Cardiac muscle cell (in vitro differentiated cells and primary cell): ENCODE data around the gene PAQR5. TPM values are rescaled to one million over a fixed set of nuclear protein-coding genes. Genes with fewer than 3 reads are reported as not detected.
A peak's percentile ranks its signal among the peaks of the same experiment; 100 is the strongest.
"Not testable (repeated sequence)": the region's sequence is repeated elsewhere in the genome, so short reads cannot be mapped to it uniquely, and the experiment has no call there.

Source experiments
- DNase-seq, 2 donors: peaks; one replicate each; pipeline versions ENCODE4 v3.0.0 to v3.0.0-alpha.2; 2010 to 2017; ENCODE audit warnings: low read depth in 1 of 2, low spot score in 1 of 2
- H3K27ac ChIP-seq: fragments of 200-600 bp; sonication (generic); 2 replicates; pipeline ENCODE4 v1.5.1; 2016
- H3K27me3 ChIP-seq: fragments of 200-600 bp; sonication (generic); 2 replicates; pipeline ENCODE4 v1.6.0; 2016; ENCODE audit warnings: control low read depth
- H3K36me3 ChIP-seq: fragments of 200-600 bp; sonication (generic); 2 replicates; pipeline ENCODE4 v1.5.1; 2016; ENCODE audit warnings: control low read depth
- H3K4me1 ChIP-seq: fragments of 200-600 bp; sonication (generic); 2 replicates; pipeline ENCODE4 v1.8.1; 2017; ENCODE audit warnings: low read depth, mild to moderate bottlenecking, mixed run types
- H3K4me3 ChIP-seq: fragments of 200-600 bp; sonication (generic); 2 replicates; pipeline ENCODE4 v1.5.1; 2016; ENCODE audit warnings: mild to moderate bottlenecking
- H3K9me3 ChIP-seq: fragments of 200-600 bp; sonication (generic); 2 replicates; pipeline ENCODE4 v1.5.1; 2017; ENCODE audit warnings: low read depth, mild to moderate bottlenecking, control low read depth
- CTCF ChIP-seq: IDR thresholded peaks from 2 replicates; pipeline ENCODE4 v1.5.1; 2012; ENCODE audit warnings: low read depth, mild to moderate bottlenecking, low read length
- polyA plus RNA-seq: library from polyadenylated mRNA; unstranded; fragments of >200 nt; fragmentation: Nextera tagmentation; extraction: Ambion mirVana; gene quantifications from 2 replicates; pipeline ENCODE4 v1.2.1, GENCODE V29; 2016
- total RNA-seq: library from RNA; depleted of rRNA; stranded (reverse); fragments of >200 nt; gene quantifications from 2 replicates; pipeline ENCODE4 v1.2.3, GENCODE V29; 2016

Gene PAQR5
- total and polyA plus RNA-seq, 2 experiments from 2014 or later = 0.18 to 0.39 TPM

- peaks cover 6% of the 10 kb centered on the region for H3K36me3 ChIP-seq
- H3K9me3 ChIP-seq = no peaks in the 10 kb centered on the region
- TF ChIP-seq CTCF = no peak
- H3K27me3 ChIP-seq = no peaks in the 10 kb centered on the region
- peaks cover 30% of the 10 kb centered on the region for H3K4me1 ChIP-seq
- peak in 1 of 2 donors; percentile 48 for DNase-seq
- H3K4me3 ChIP-seq = no peak overlapping the region
- H3K27ac ChIP-seq = peak overlapping the region; percentile 90
These were observed 148.2 kb downstream of the PAQR5 start for GRCh38 chr15:69446953-69447352.

DNA sequence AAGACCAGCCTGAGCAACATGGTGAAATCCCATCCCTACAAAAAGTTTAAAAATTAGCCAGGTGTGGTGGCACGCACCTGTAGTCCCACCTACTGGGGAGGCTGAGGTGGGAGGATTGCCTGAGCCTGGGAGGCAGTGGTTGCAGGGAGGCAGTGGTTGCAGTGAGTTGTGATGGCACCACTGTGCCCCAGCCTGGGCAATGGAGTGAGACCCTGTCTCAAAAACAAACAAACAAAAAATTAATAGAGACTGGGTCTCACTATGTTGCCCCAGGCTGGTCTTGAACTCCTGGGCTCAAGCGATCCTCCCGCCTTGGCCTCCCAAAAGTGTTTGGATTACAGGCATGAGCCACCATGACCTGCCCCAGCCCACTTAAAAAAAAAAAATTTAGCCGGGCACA is 151.5 kb downstream of the PAQR5 start:
- H3K27ac ChIP-seq, H3K9me3 ChIP-seq, DNase-seq, H3K27me3 ChIP-seq, H3K36me3 ChIP-seq, H3K4me3 ChIP-seq: not testable (repeated sequence)
- H3K4me1 ChIP-seq = peaks cover 40% of the 10 kb centered on the region

- H3K27me3 ChIP-seq = no peaks in the 10 kb centered on the region
- H3K36me3 ChIP-seq = peaks cover 13% of the 10 kb centered on the region
- H3K4me1 ChIP-seq = peaks cover 31% of the 10 kb centered on the region
- peak overlapping the region; percentile 95 for H3K27ac ChIP-seq
- no peaks in the 10 kb centered on the region for H3K9me3 ChIP-seq
- TF ChIP-seq CTCF = no peak
- DNase-seq = no peak
- H3K4me3 ChIP-seq = no peak overlapping the region
These were observed 152.4 kb downstream of the PAQR5 start for GRCh38 chr15:69450968-69451695.

GRCh38 chr15:69451951-69452691 is 153.4 kb downstream of the PAQR5 start:
- no peaks in the 10 kb centered on the region for H3K9me3 ChIP-seq
- peak overlapping the region; percentile 95 for H3K27ac ChIP-seq
- no peak for TF ChIP-seq CTCF
- H3K36me3 ChIP-seq = peaks cover 19% of the 10 kb centered on the region
- H3K4me1 ChIP-seq = peaks cover 23% of the 10 kb centered on the region
- peak overlapping the region; percentile 91 for H3K4me3 ChIP-seq
- H3K27me3 ChIP-seq = no peaks in the 10 kb centered on the region
- peak in 1 of 2 donors; percentile 65 for DNase-seq

- H3K4me1 ChIP-seq = peaks cover 20% of the 10 kb centered on the region
- H3K27me3 ChIP-seq = no peaks in the 10 kb centered on the region
- TF ChIP-seq CTCF = no peak
- no peaks in the 10 kb centered on the region for H3K9me3 ChIP-seq
- peaks cover 19% of the 10 kb centered on the region for H3K36me3 ChIP-seq
- H3K4me3 ChIP-seq = peak within 1 kb of the TSS; percentile 91
- peak within 1 kb of the TSS; percentile 95 for H3K27ac ChIP-seq
- peak; percentile 97 for DNase-seq
These were observed 154.2 kb downstream of the PAQR5 start, which contains the start of gene RPLP1 for GRCh38 chr15:69452692-69453521. TSS of gene RPLP1 (plus strand) at chr15:69452818. CDS start at chr15:69452949, 131 bp downstream.
